Measurements from ENCODE around the gene CD244.

GRCh38 chr1:160806109-160806665 lies 56.5 kb downstream of the CD244 start:
- TF ChIP-seq CTCF (IDR thresholded peaks at IDR 0.05; ENCODE audit: low read depth, low read length), result no peak; the same call in 1 of the 2 replicates
- no peak for TF ChIP-seq EZH2phosphoT487 (IDR thresholded peaks at IDR 0.05; ENCODE audit: low read depth)

All from OCI-LY3 (cell line).